Measurements from ENCODE around the gene GFOD2.

DNA sequence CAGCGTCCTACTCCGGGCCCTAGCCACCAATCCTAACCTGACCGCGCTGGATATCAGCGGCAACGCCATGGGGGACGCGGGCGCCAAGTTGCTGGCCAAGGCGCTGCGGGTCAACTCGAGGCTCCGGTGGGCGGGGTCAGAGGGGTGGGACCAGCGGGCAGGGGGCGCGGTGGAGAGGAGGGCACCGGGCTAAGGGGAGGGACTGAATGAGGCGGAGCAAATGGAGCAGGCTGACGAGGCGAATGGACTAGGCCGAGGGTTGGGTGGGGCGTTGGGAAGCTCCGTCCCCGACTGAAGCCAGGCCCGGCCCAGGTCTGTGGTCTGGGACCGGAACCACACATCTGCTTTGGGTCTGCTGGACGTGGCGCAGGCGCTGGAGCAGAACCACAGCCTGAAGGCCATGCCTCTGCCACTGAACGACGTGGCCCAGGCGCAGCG is 69.6 kb downstream of the GFOD2 start:
- TF ChIP-seq, protein P1, sequence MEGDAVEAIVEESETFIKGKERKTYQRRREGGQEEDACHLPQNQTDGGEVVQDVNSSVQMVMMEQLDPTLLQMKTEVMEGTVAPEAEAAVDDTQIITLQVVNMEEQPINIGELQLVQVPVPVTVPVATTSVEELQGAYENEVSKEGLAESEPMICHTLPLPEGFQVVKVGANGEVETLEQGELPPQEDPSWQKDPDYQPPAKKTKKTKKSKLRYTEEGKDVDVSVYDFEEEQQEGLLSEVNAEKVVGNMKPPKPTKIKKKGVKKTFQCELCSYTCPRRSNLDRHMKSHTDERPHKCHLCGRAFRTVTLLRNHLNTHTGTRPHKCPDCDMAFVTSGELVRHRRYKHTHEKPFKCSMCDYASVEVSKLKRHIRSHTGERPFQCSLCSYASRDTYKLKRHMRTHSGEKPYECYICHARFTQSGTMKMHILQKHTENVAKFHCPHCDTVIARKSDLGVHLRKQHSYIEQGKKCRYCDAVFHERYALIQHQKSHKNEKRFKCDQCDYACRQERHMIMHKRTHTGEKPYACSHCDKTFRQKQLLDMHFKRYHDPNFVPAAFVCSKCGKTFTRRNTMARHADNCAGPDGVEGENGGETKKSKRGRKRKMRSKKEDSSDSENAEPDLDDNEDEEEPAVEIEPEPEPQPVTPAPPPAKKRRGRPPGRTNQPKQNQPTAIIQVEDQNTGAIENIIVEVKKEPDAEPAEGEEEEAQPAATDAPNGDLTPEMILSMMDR (IDR thresholded peaks at IDR 0.05): no peak
- no peak for TF ChIP-seq POLR2A (IDR thresholded peaks at IDR 0.05)

Measured in heart left ventricle (tissue), 13 donors.